HG03558 (cell line): ENCODE data around the gene MACROD1.

ENCODE experiments used
- ATAC-seq: cut with Tn5 transposase; IDR thresholded peaks from one replicate; pipeline ENCODE4 v1.9.1; 2021; ENCODE audit warnings: moderate number of reproducible peaks; ENCODE audit not compliant: unreplicated experiment; ENCODE audit errors: extremely low read depth

Gene MACROD1, protein sequence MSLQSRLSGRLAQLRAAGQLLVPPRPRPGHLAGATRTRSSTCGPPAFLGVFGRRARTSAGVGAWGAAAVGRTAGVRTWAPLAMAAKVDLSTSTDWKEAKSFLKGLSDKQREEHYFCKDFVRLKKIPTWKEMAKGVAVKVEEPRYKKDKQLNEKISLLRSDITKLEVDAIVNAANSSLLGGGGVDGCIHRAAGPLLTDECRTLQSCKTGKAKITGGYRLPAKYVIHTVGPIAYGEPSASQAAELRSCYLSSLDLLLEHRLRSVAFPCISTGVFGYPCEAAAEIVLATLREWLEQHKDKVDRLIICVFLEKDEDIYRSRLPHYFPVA

DNA sequence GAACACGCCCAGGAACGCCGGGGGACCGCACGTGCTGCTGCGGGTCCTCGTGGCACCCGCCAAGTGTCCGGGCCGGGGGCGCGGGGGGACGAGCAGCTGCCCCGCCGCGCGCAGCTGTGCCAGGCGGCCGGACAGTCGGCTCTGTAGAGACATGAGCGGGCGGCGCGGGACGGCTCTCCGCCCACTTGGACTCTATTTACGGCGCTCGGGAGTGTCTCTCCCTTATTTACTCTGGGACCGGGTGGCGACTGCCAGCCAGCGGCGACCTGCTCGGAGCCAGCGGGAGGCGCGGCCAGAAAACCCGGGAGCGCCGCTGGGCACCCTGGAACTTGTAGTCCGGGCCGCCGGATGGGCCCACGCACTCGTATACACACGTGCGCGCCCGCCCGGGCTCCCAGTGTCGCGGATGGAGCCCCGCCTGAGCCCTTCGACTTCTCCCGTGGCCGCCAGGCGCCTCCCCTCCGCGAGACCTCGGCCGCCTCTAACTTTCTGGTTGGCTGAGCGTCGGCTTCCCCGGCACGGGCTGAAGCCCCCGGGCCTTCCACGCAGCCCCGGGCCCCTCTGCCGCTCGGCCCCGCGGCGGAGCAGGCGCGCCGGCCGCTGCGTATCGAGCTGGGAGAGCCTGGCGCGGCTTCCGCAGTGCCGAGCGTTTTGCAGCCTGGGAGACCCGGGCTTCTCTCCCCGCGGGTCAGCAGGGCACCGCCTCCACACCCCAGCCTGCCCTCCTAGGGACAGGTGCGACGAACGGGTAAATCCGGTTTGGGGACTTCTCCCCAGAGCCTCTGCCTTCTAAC, at the start of gene MACROD1:
Gene MACROD1, minus strand, starts transcription at position 272 of the 794 bp plus-strand sequence. Its CDS starts 119 bp downstream, at position 153.
- ATAC-seq: no peak

DNA sequence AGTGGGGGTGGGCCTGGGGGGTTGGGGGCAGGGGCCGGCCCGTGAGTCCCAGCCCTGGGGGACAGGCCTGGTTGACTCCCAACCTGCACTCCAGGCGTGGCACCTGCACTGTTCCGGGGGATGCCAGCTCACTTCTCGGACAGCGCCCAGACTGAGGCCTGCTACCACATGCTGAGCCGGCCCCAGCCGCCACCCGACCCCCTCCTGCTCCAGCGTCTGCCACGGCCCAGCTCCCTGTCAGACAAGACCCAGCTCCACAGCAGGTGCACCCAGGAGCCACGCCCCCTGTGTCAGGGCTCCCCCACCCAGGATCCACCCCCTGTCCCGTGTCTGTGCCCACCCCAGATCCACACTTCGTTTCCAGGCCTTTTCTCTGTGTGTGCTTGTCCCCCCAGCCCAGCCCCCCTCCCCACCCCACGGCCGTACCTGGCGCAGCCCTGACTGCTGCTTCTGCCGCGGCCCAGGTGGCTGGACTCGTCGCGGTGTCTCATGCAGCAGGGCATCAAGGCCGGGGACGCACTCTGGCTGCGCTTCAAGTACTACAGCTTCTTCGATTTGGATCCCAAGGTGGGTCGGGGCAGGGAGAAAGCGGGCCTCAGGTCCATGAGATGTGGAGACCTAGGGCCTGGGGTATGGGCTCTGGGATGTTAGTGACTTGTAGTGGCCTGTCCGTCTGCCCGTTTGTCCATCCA, 45.4 kb upstream of the MACROD1 start:
- no peak for ATAC-seq

DNA sequence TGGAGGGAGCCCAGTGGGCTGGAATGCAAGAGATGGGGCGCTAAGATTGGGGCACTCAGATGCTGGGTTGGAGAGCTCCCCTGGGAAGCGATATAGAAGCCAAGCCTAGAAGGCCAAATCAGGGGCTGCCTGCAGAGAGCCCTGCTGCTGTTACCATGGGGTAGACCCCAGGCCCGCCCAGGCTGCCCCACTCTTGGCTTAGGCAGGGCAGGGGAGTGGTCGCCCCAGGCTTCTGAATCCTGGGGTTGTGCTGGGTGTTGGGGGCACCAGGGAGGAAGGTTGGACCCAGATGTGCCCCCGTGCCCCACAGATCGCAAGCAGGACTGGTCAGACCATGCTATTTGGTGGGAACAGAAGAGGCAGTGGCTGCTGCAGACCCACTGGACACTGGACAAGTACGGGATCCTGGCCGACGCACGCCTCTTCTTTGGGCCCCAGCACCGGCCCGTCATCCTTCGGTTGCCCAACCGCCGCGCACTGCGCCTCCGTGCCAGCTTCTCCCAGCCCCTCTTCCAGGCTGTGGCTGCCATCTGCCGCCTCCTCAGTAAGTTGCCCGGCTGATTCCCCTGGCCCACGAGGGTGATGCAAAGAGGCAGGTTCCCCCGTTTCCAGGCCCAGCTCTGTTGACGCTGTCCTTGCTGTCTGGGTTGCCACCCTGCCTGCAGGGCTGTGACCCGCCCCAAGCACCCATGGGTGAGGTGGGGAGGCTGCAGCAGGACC, 44.5 kb upstream of the MACROD1 start:
- no peak for ATAC-seq

GRCh38 chr11:64209563-64209843, 43.6 kb upstream of the MACROD1 start:
- ATAC-seq: no peak

DNA sequence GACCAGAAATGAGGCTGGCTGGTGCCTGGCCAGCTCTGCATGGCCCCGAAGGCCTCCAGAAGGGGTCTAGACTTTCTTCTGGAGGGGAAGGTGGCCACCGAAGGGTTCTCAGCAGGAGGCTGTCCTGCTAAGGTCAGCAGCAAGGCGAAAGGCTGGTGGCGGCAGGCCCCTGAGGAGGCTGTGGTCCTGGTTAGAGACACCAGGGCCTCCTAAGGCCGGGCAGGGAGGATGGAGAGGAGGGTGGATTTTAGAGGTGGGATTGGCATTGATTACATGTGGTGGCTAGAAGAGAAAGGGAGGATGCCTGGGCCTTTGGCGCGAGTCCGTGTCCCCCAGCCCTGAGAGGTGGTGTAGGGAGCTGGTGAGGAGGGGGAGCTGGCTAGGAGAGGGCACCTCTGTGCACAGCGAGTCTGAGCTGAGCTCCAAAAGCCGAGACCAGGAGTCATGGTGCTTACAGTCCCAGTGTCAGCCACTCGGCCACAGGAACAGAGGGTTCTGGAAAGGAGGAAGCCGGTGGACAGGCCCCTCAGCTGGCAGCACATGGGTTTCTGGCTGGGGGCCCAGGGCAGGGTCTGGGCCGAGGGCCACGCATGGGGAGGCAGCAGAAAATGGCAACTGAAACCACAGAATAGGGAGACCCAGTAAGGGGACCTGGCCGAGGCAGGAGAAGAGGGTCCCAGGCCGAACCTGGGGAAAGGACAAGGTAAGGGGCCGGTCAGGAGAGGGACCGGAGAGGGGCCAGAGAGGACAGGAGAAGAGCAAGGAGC, 43.1 kb upstream of the MACROD1 start:
- ATAC-seq: no peak

DNA sequence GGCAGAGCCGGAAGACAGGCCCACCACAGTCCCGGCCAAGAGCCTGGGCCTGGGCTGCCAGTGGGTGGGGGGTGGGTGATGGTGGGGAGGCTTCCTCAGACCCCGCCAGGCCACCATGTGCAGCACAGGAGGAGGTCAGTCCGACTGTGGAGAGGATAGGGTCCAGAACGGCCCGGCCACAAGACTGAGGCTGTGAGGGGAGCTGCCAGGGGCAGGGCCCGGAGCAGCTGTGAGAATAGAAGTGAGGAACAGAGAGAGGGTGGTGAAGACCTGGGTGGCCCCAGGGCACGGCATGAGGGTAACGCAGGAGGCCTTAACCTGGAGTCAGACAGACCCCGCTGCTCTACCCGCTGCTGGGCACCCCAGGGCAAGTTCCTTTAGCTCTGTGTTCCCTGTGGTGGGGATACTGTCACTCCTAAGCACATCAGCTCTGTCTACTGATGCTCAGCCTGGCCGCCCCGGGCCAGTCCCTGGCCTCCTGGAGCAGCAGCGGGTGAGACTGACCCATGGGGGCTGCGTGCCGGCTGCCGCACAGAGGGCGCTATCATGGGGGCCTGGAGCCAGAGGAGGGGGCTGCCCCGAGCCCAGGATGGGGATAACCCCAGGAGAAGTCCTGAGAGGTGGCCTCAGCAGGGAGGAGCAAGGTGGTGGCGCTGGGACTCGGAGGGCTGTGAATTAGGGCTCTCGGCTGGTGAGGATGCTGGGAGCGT, 42.3 kb upstream of the MACROD1 start:
- ATAC-seq: no peak

GRCh38 chr11:64207256-64208085, 41.6 kb upstream of the MACROD1 start:
- no peak for ATAC-seq

GRCh38 chr11:64206457-64207255, 40.7 kb upstream of the MACROD1 start, which contains the start of gene FERMT3:
Gene FERMT3, plus strand, starts transcription at chr11:64206721. Its CDS starts 644 bp downstream, at chr11:64207365.
- no peak for ATAC-seq

DNA sequence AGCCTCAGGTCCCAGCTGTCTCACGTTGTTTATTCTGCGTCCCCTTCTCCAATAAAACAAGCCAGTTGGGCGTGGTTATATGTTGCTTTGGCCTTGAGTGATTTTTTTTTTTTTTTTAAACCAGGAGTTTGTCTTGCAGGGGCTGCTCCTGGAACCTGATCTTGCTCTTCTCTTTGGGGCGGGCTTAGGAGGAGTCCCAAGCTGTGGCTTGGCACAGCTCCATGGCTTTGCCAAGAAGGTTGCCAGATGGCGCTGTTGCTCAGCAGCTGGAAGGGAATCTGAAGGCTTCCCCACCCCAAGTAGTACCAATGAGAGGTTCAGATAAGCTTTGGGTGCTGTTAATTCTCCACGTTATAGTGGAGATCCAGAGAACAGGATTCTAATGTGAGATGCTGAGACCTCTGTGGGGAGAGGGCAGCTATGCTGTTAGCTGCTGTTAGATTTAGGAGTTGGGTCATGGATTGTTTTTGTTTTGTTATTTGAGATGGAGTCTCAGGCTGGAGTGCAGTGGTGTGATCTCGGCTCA, 38.6 kb upstream of the MACROD1 start:
- ATAC-seq: no peak

GRCh38 chr11:64204080-64204440, 38.1 kb upstream of the MACROD1 start:
- no peak for ATAC-seq

DNA sequence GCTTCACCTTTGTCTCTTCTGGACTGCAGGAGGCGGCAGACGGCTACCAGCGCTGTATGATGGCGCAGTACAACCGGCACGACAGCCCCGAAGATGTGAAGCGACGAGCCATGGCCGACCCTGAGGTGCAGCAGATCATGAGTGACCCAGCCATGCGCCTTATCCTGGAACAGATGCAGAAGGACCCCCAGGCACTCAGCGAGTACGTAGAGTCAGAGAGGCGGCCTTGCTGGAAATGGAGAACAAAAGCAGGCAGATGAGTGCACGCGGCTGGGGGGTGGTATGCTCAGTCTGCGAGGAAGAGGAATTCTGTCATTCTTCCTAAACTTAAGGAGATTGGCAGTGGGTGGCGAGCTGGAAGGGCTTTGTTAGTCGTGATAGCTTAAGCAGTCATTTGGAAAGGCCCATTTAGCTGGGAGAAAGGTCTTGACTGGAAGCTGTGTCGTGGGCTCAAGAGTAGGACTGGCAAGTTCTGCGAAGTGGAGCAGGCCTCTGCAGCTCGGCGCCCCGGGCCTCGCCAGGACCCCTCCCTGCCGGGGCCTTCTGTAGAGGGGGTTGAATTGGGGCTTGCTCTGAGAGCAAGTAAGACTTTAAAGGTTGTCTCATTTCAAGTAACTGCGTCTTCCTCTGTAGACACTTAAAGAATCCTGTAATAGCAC, 37.6 kb upstream of the MACROD1 start:
- no peak for ATAC-seq

- no peak for ATAC-seq
These were observed 37.1 kb upstream of the MACROD1 start for GRCh38 chr11:64202992-64203391.

DNA sequence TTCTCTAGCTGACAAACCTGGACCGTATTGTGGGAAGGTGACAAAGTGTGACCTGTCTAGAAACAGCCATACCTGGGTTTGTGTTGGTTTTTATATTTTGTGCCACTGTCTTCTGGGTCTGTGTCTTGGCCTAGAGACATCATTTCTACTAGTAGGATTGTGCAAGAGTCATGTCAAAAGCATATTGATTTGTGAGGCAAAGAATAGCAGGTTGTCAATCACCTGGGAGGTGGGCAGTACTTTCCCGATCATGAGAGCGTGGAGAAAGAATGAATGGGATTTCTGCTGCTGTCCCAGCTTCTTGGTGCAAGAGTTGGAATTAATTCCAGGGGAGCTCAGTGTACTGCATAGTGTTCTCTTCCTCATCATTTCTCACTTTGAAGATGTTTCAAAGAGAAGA, 35.6 kb upstream of the MACROD1 start:
- no peak for ATAC-seq

GRCh38 chr11:64198511-64198910, 32.6 kb upstream of the MACROD1 start:
- ATAC-seq: no peak

GRCh38 chr11:64196626-64197025, 30.7 kb upstream of the MACROD1 start:
- ATAC-seq: no peak

DNA sequence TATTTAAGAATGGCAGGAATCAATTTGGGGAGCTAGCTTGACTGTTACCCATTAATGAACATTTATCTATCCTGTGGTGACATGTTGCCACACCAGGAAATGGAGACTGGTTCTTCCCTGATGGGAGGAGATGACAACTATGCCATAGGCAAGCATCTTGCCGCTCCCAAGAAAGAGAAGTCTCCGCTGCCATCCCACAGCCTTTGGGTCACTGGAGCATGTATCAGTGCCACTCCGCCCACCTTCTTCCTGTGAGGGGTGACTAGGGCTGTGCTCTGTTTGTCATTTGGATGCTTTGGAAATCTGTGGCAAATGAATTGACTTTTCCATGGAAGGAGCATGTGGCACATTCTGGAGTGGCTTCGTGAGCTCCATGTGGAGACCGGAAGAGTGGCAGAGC, 26.5 kb upstream of the MACROD1 start:
- ATAC-seq: no peak
